Endothelial cell of umbilical vein (primary cell): ENCODE data around the gene DLL4.

Experiments used
- CTCF ChIP-seq, 2 donors: IDR thresholded peaks; 1 replicate in 1 of 2; 2 replicates in 1 of 2; pipeline ENCODE4 v1.5.1; 2011; ENCODE audit warnings: low read length in 2 of 2, mild to moderate bottlenecking in 2 of 2, moderate library complexity in 2 of 2, control low read depth in 1 of 2, inconsistent platforms in 1 of 2, low read depth in 1 of 2; ENCODE audit not compliant: insufficient read depth in 1 of 2; ENCODE audit errors: extremely low read depth in 1 of 2
- EZH2 ChIP-seq: IDR thresholded peaks from 2 replicates; pipeline ENCODE4 v1.6.1; 2012; ENCODE audit warnings: borderline replicate concordance, low read depth, mild to moderate bottlenecking, moderate library complexity, low read length, inconsistent platforms; ENCODE audit not compliant: severe bottlenecking
- MAX ChIP-seq: IDR thresholded peaks from 2 replicates; pipeline ENCODE4 v1.6.1; 2011; ENCODE audit not compliant: insufficient read depth, insufficient read length
- MYC ChIP-seq: IDR thresholded peaks from one replicate; pipeline ENCODE4 v1.6.1; 2011; ENCODE audit warnings: mild to moderate bottlenecking, low read depth, low read length
- POLR2A ChIP-seq: IDR thresholded peaks from 2 replicates; pipeline ENCODE4 v1.6.1; 2012; ENCODE audit warnings: low read depth, mild to moderate bottlenecking, control low read depth, low read length
- POLR2AphosphoS5 ChIP-seq: IDR thresholded peaks from 2 replicates; pipeline ENCODE4 v1.6.1; 2012; ENCODE audit warnings: low read depth, mild to moderate bottlenecking, control low read depth, low read length, moderate library complexity; ENCODE audit not compliant: insufficient read depth

- TF ChIP-seq POLR2AphosphoS5 (no peak), CTCF (IDR thresholded peaks at IDR 0.05; ENCODE audit: extremely low read depth in 1 of 2, insufficient read depth in 1 of 2, low read depth in 1 of 2, low read length in 2 of 2) (no peak), MAX (no peak), POLR2A (no peak), EZH2 (no peak), MYC (no peak)
Measured at GRCh38 chr15:40891138-40891537, 38.0 kb upstream of the DLL4 start.
